Spleen (tissue), 11 donors: ENCODE results near the gene MAD2L2. TPM values are rescaled to one million over a fixed set of nuclear protein-coding genes. Genes with fewer than 3 reads are reported as not detected.

Source experiments
- DNase-seq: peaks from one replicate; pipeline ENCODE4 v3.0.0-alpha.2; 2020
- H3K27ac ChIP-seq, 8 donors: fragments of 200-600 bp; sonication (generic) in 7 of 8; 1 replicate in 4 of 8; 2 replicates in 4 of 8; pipeline versions ENCODE4 v1.5.0 to v1.8.0; 2016 to 2021; ENCODE audit warnings: inconsistent platforms in 4 of 8, mild to moderate bottlenecking in 4 of 8, moderate library complexity in 1 of 8
- H3K27me3 ChIP-seq, 7 donors: fragments of 200-600 bp; sonication (generic) in 6 of 7; replicated peaks in 1 of 7; 1 replicate in 4 of 7; 2 replicates in 3 of 7; pipeline versions ENCODE4 v1.5.0 to v1.8.0; 2016 to 2021; ENCODE audit warnings: inconsistent platforms in 3 of 7, mild to moderate bottlenecking in 1 of 7
- H3K36me3 ChIP-seq, 6 donors: fragments of 200-600 bp; sonication (generic) in 5 of 6; 1 replicate in 4 of 6; 2 replicates in 2 of 6; pipeline versions ENCODE4 v1.5.0 to v1.8.0; 2016 to 2021; ENCODE audit warnings: inconsistent platforms in 2 of 6
- H3K4me1 ChIP-seq, 6 donors: fragments of 200-600 bp; sonication (generic) in 5 of 6; 1 replicate in 3 of 6; 2 replicates in 3 of 6; pipeline versions ENCODE4 v1.5.0 to v1.8.0; 2016 to 2021; ENCODE audit warnings: inconsistent platforms in 3 of 6
- H3K4me3 ChIP-seq, 8 donors: fragments of 200-600 bp; sonication (generic) in 7 of 8; 1 replicate in 4 of 8; 2 replicates in 4 of 8; pipeline versions ENCODE4 v1.5.0 to v1.8.0; 2016 to 2021; ENCODE audit warnings: inconsistent platforms in 4 of 8, mild to moderate bottlenecking in 4 of 8, moderate library complexity in 2 of 8
- H3K9me3 ChIP-seq, 8 donors: fragments of 200-600 bp; sonication (generic) in 7 of 8; 1 replicate in 4 of 8; 2 replicates in 4 of 8; pipeline versions ENCODE4 v1.5.0 to v1.8.0; 2016 to 2021; ENCODE audit warnings: inconsistent platforms in 4 of 8
- CTCF ChIP-seq, 11 experiments: fragments of 200-600 bp in 7 of 11; fragments of 450-650 bp in 4 of 11; sonication (generic) in 4 of 11; IDR thresholded peaks in 8 of 11; conservative IDR thresholded peaks in 3 of 11; 1 replicate in 7 of 11; 2 replicates in 4 of 11; pipeline versions ENCODE4 v1.4.0 to v1.8.0; 2016 to 2021; ENCODE audit warnings: antibody characterized with exemption in 11 of 11, inconsistent platforms in 4 of 11, mild to moderate bottlenecking in 1 of 11
- POLR2A ChIP-seq, 3 donors: fragments of 450-650 bp; IDR thresholded peaks; one replicate each; pipeline ENCODE4 v1.5.1; 2017; ENCODE audit warnings: antibody characterized with exemption in 3 of 3, mild to moderate bottlenecking in 1 of 3
- POLR2AphosphoS5 ChIP-seq, 3 donors: sonication (generic); formaldehyde crosslinking; IDR thresholded peaks; one replicate each; pipeline ENCODE4 v1.5.1; 2017; ENCODE audit warnings: antibody characterized with exemption in 3 of 3
- WGBS, 5 donors: extraction: QIAGEN DNeasy Blood & Tissue Kit in 3 of 5; methylation state at CpG; one replicate each; pipeline versions ENCODE4 v1.1.5 to v1.1.7; 2013 to 2018; 5-methylcytosine and 5-hydroxymethylcytosine counted together
- intact Hi-C: fragments of 100-400 bp; cut with DNase I; formaldehyde crosslinking; loops from one replicate; pipeline ENCODE4 v1.15.0; 2023; ENCODE audit warnings: low total_unique reads
- polyA plus RNA-seq, 3 donors: library from polyadenylated mRNA; stranded (reverse); fragments of 200-250 nt; gene quantifications; one replicate each; pipeline ENCODE4 v1.2.1, GENCODE V29; 2013
- total RNA-seq, 7 donors: library from RNA; depleted of rRNA in 3 of 7; stranded (reverse); fragments of >200 nt in 3 of 7; fragmentation: NEBNext Ultra II Directional in 4 of 7; extraction: Animal tissue kit (Norgen Biotek cat#: 25700) in 4 of 7; gene quantifications; one replicate each; pipeline versions ENCODE4 v1.1.0 to v1.2.1, GENCODE V29; 2016 to 2021
- donor health status: healthy with polysubstance abuse.
- donor health status: DM: no; HTN: no; CAD: no; lungs with moderate emphysema.
- donor health status: DM: no; HTN: no; CAD: no.
- donor health status: Bipolar disorder and iron deficiency.
- donor health status: healthy.
- donor health status: DM: no; HTN: no; CAD: no.
- donor health status: DM: yes; HTN: yes; CAD: no.

The MAD2L2 gene
- total and polyA plus RNA-seq, 10 donors = 22.7 to 42.1 (median 32.2) TPM

GRCh38 chr1:11722538-11722937 lies 41.6 kb upstream of the MAD2L2 start:
- no peaks in the 10 kb centered on the region for H3K36me3 ChIP-seq

GRCh38 chr1:11721311-11721710 lies 40.4 kb upstream of the MAD2L2 start:
- peaks cover 10 to 50% (median 25%) of the 10 kb centered on the region in 6 donors for H3K4me1 ChIP-seq
- H3K9me3 ChIP-seq = no peaks in the 10 kb centered on the region
- no peak for DNase-seq
- no peak for TF ChIP-seq CTCF (IDR thresholded peaks at IDR 0.05 in 8 of 11, conservative IDR thresholded peaks at IDR 0.05 in 3 of 11)
- no peak for TF ChIP-seq POLR2AphosphoS5 (IDR thresholded peaks at IDR 0.05)
- TF ChIP-seq POLR2A (IDR thresholded peaks at IDR 0.05) = no peak
- H3K27me3 ChIP-seq = peaks cover 0 to 16% (median 0%) of the 10 kb centered on the region in 7 donors
- intact Hi-C loops = loop anchor here (5.0 kb wide), 1 partner anchor 69 kb away; the partner anchor contains the start of genes FBXO2 and FBXO44
- no peaks in the 10 kb centered on the region for H3K36me3 ChIP-seq
- no peak overlapping the region for H3K4me3 ChIP-seq
- peak overlapping the region in 1 of 8 donors; percentile 94 for H3K27ac ChIP-seq
- 87 to 96% (median 89%) methylated on average over 4 of the region's 4 CpGs for WGBS, 5 donors

More at GRCh38 chr1:11722538-11722937, 41.6 kb upstream of the MAD2L2 start:
- Histone ChIP-seq H3K4me3 (no peak overlapping the region), H3K27ac (no peak overlapping the region), H3K9me3 (no peaks in the 10 kb centered on the region), H3K27me3 (peaks cover 0 to 21% (median 0%) of the 10 kb centered on the region in 7 donors), H3K4me1 (peaks cover 10 to 62% (median 31%) of the 10 kb centered on the region in 6 donors)
- 77 to 88% (median 86%) methylated on average over 2 of the region's 2 CpGs for WGBS, 5 donors
- intact Hi-C loops = loop anchor here (5.0 kb wide), 1 partner anchor 70 kb away; the partner anchor contains the start of genes FBXO2 and FBXO44
- TF ChIP-seq POLR2A (IDR thresholded peaks at IDR 0.05) (no peak), CTCF (IDR thresholded peaks at IDR 0.05 in 8 of 11, conservative IDR thresholded peaks at IDR 0.05 in 3 of 11) (no peak), POLR2AphosphoS5 (IDR thresholded peaks at IDR 0.05) (no peak)
- DNase-seq = no peak

GRCh38 chr1:11720525-11720924 lies 39.6 kb upstream of the MAD2L2 start:
- no peaks in the 10 kb centered on the region for H3K36me3 ChIP-seq
- no peaks in the 10 kb centered on the region for H3K9me3 ChIP-seq
- H3K4me3 ChIP-seq = no peak overlapping the region
- DNase-seq = no peak
- H3K27ac ChIP-seq = peak overlapping the region in 1 of 8 donors; percentile 94
- H3K27me3 ChIP-seq = peaks cover 0 to 14% (median 0%) of the 10 kb centered on the region in 7 donors
- TF ChIP-seq POLR2AphosphoS5 (IDR thresholded peaks at IDR 0.05) = no peak
- TF ChIP-seq POLR2A (IDR thresholded peaks at IDR 0.05) = no peak
- TF ChIP-seq CTCF (IDR thresholded peaks at IDR 0.05 in 8 of 11, conservative IDR thresholded peaks at IDR 0.05 in 3 of 11) = no peak
- H3K4me1 ChIP-seq = peaks cover 10 to 42% (median 20%) of the 10 kb centered on the region in 6 donors
- WGBS, 5 donors = 67 to 80% (median 79%) methylated on average over 4 of the region's 4 CpGs
- intact Hi-C loops = loop anchor here (5.0 kb wide), 1 partner anchor 68 kb away; the partner anchor contains the start of genes FBXO2 and FBXO44

- H3K4me3 ChIP-seq = peak overlapping the region in 6 of 8 donors; percentile 48 to 79 (median 54)
- intact Hi-C loops = loop anchor here (5.0 kb wide), 1 partner anchor 68 kb away; the partner anchor contains the start of genes FBXO2 and FBXO44
- DNase-seq = no peak
- H3K4me1 ChIP-seq = peaks cover 10 to 37% (median 19%) of the 10 kb centered on the region in 6 donors
- TF ChIP-seq CTCF (IDR thresholded peaks at IDR 0.05 in 8 of 11, conservative IDR thresholded peaks at IDR 0.05 in 3 of 11) = peak in 8 of 11 experiments; percentile 2 to 58 (median 15)
- TF ChIP-seq POLR2AphosphoS5 (IDR thresholded peaks at IDR 0.05) = no peak
- no peaks in the 10 kb centered on the region for H3K9me3 ChIP-seq
- 73 to 82% (median 77%) methylated on average over 12 of the region's 12 CpGs for WGBS, 5 donors
- H3K27ac ChIP-seq = peak overlapping the region; percentile 81 to 94 (median 88)
- peaks cover 0 to 14% (median 0%) of the 10 kb centered on the region in 7 donors for H3K27me3 ChIP-seq
- H3K36me3 ChIP-seq = no peaks in the 10 kb centered on the region
Observed at GRCh38 chr1:11720033-11720376, 39.1 kb upstream of the MAD2L2 start.
